HG02884 (cell line): ENCODE measurements around the gene KRTAP22-1.

Experiments used
- ATAC-seq: cut with Tn5 transposase; IDR thresholded peaks from one replicate; pipeline ENCODE4 v1.9.1; 2021; ENCODE audit warnings: mild to moderate bottlenecking, moderate library complexity; ENCODE audit not compliant: unreplicated experiment

The KRTAP22-1 gene

GRCh38 chr21:30623362-30623761 is 22.5 kb downstream of the KRTAP22-1 start:
- ATAC-seq: no peak

- ATAC-seq: no peak
Observed at GRCh38 chr21:30625449-30626165, 24.7 kb downstream of the KRTAP22-1 start.

GRCh38 chr21:30628109-30628508 is 27.2 kb downstream of the KRTAP22-1 start:
- no peak for ATAC-seq

GRCh38 chr21:30629200-30629599 is 28.3 kb downstream of the KRTAP22-1 start:
- no peak for ATAC-seq

GRCh38 chr21:30634906-30635305 is 34.0 kb downstream of the KRTAP22-1 start, which contains the start of gene KRTAP20-2:
Gene KRTAP20-2 (plus strand): TSS chr21:30635206. CDS start chr21:30635264, 58 bp downstream.
- ATAC-seq: no peak

GRCh38 chr21:30638686-30639085 is 37.8 kb downstream of the KRTAP22-1 start:
- ATAC-seq: no peak

GRCh38 chr21:30642564-30642963 is 41.7 kb downstream of the KRTAP22-1 start, which contains the start of gene KRTAP20-3:
Gene KRTAP20-3 (plus strand): TSS chr21:30642864.
- no peak for ATAC-seq

GRCh38 chr21:30646904-30647414 is 46.1 kb downstream of the KRTAP22-1 start:
- ATAC-seq: no peak
